GM21423 (cell line): ENCODE data around the gene NMNAT2.

Experiments
- ATAC-seq: cut with Tn5 transposase; IDR thresholded peaks from one replicate; pipeline ENCODE4 v1.9.1; 2021; ENCODE audit warnings: mild to moderate bottlenecking, moderate library complexity; ENCODE audit not compliant: unreplicated experiment

Gene NMNAT2

DNA sequence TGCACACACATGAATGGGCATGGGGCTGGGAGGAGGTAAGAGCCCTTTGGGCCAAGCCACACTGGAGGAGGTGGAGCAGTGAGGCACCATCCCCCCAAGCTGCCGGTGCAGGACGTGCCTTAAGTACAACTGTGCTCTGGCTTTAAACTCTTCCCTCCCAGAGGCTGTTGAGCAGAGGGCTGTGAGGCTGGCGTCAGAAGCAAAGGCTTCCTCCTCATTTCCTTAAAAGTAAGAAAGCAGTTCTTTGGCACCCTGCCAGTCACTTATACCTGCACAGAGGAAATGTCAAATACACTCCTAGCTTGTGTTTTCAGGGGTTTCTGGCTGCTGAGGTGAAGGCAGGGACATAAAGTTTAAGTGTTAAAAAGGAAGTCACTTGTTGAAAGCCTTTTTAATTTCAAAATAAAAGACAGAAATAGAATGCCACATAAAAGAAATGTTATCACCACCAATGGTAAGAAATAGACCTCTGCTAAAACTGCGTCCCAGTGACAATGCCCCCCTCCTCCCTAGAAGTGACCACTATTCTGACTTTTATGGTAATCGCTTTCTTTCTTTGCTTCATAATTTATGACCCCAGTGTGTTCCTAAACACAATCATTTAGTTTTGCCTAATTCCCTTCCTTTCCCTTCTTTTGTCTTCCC is 199.1 kb downstream of the NMNAT2 start:
- ATAC-seq = no peak

DNA sequence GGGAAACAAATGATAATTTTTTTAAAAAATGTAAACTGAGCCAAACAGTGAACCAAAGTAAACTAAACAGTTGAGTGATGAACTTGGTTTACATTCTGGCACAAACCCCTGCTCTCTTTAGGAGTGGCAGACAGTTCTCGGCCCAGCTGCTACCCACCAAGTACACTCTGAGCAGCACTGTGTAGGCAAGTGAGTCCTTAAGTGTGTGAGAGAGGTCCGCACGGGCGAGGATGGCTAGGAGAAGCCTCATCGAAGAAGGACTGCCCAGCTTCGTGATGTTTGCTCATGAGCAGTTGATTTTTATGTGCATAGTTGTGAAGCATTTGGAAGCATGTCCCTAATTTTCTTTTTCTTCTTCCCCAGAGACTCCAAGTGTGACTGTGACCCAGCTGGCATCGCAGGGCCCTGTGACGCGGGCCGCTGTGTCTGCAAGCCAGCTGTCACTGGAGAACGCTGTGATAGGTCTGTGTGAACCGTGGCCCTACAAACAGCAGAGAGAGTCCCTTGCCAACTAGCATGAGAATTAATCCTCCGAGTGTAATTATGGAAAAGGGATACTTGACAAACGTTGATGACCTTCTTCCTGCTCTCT is 200.1 kb downstream of the NMNAT2 start:
- ATAC-seq = no peak

DNA sequence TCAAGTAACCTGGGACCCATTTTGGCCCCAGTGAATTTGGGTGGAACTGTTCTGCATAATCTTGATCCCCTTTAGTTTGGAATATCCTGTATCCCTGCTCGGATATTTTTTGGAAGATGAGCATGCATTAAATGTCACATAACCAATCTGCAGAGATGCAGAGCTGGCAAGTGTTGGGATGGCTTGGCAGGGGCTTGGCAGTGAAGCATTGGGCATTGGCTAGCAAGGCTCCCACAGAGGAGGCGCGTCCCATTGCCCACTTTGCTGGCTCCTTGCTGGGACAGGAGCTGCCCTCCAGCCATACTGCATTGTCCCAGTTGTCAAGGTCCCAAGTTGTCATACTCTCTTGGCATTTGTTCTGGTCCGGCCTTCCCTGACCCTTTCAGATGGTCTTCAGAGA is 202.2 kb downstream of the NMNAT2 start:
- ATAC-seq = no peak

DNA sequence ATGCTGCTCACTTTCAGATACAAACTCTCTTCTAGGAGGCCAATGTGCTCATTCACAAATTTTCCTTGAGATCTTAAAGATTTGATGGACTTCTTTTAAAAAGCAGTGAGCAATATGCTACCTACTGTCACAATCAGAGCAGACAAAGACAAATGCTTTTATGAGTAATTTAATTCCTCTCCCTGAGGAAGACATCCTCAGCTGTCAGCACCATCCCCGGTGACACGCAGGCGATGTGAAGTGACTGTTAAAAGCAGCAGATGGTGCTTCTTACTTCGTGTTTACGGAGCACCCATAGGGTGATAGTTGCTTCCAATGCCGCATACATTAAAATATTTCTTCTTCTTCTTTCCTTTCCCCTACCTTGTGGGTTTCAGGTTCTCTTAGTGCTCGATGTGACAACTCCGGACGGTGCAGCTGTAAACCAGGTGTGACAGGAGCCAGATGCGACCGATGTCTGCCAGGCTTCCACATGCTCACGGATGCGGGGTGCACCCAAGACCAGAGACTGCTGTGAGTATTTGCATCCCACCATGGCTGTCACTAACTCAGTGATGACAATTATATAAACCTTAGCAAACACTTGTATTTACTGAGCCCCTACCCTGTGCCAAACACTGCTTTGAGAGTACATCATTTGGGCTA is 203.0 kb downstream of the NMNAT2 start:
- no peak for ATAC-seq

DNA sequence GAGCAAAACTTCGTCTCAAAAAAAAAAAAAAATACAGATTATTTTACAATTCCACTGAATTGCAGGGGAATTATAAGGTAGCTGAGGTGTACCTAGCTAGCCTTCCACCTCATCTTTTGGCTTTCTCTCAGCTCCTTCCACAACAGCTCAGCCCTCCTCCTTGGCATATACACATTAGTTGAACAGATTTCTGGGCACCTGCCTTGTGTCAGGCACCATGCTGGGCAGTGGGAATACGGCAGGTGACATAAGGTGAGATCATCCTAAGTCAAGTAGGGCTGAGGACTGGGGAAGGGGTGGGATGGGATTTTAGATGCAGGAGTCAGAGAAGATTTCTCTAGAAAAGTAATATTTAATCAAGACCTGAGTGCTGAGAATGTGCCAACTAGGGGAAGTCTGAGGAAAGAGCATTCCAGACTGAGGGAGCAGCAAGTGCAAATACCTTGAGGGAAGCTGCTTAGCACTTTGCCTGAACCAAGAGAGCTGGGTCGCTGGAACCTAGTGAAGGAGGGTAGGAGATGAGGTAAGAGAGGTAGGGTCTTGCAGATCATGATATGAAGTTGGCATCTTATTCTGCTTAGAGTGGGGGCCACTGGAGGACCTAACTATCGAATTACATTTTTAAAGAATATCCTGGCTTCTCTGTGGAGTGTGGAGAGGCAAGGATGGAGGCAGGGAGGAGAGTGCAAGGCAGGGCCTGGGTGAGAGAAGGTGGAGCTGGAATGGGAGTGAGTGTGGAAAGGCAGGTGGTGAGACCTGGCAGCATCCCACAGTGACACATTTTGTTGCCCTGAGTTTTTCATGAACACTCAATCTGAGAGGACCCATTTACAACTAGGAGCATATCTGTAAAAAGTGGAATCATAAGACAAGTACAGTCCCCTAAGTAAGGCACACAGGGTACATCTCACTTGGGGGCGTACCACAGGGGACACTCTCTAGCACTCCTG is 203.9 kb downstream of the NMNAT2 start:
- no peak for ATAC-seq

DNA sequence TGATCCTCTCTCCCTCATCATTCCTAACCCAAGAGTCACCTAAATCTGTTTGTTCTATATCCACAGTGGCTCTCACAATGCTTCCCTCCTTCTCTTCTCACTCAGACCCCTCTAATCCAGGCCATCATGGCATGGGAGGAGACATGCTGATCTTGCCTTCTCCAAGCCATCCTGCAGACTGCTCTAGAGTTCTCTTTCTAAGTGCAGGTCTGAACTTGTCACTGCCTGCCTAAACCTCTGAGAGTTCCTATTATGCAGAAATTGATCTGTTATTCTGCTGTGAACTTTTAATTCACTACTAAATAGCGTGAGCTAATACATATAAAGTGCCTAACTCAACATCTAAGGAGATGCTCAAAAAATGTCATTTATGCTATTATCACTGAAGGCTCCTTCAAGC is 205.3 kb downstream of the NMNAT2 start:
- ATAC-seq = no peak

DNA sequence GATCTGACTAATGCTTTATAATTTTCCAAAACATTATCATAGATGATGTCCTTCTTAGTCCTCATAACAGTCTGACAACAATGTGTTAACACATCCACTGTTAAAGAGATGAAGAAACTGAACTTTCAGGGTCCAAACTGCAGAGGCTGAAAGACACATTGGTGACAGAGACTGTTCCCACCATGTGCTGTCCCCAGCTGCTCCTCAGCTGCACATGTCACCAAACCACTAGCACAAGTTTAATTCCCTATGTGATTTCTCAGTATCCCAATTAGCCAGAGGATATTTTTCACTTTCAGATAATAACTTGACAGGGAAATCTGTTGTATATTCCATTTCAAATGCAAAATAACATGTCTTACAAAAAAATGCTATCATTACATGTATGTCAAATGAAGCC is 207.5 kb downstream of the NMNAT2 start:
- ATAC-seq = no peak

DNA sequence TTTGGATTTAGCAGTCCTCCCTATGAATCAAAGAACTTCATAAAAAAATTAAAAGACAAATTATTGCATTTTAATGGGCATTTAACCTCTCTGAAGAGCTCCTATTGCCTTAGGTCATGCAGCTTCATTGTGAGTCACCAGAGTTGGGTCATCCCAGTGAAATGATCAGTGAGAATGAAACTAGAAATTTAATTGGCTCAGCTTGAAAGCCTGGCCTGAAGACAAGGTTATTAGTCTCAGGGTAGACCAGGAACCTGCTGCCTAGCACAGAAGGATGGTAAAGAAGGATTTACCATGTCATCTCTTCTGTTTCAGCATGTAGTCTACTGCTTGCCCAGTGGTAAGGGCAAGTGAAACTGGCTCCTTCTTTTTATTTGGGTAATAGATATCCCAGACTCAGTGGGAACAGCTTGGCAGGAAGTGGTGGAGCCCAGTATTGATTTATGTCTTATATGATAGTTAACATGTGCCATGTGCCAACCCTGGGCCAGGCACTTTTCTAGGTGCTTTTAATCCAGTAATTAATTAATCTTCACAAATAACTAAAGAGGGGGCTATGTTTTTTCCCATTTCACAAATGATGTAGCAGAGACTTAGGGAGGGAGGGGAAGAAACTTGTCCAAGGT is 208.5 kb downstream of the NMNAT2 start:
- no peak for ATAC-seq

DNA sequence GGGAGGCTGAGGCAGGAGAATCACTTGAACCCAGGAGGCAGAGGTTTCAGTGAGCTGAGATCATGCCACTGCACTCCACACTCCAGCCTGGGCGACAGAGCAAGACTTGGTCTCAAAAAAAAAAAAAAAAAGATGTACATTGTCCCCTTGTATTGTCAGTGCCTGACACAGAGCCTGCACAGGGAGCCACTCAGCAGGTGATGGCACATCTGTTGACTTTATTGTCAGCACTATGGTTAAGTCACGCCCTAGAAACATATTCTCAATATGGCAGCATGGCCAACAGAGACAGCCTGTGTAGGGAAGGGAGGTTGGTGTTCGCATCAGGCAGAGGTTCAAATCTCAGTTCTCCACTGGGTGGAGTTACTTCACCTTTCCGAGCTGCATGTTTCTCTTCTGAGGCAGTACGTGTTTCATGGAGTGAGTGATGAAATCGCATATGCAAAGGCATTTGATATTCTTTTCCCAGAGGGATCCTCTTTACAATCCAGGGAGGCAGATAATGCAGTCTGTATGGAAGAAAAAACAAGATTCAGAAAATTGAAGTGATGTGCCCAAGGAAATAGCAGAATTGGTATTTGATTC is 211.6 kb downstream of the NMNAT2 start:
- ATAC-seq = no peak

DNA sequence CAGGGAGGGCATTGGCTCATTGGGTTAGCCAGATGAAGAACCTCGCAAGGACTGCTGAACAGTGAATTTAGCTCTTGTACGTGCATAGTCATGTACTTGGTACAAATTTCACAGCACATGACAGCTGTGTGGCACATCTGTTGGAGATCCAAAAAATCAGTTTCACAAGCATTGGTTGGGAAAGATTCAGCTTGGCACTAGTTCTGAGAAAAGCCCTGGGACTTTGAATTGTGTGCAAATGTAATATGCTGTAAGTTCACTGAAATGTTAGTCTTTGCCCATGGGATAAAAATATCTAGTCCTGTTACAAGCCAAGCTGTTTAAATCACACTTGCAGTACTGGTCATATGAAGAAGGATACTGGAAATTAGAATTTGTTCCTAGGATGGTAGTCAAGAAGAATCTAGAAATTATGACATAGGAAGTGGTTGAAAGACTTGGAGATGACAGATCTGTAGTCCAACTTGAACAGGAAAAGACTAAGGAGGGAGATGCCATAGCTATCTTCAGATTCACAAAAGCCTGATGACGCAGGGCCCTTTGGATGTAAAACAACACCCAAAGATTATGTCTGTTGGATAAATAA is 212.9 kb downstream of the NMNAT2 start:
- no peak for ATAC-seq

DNA sequence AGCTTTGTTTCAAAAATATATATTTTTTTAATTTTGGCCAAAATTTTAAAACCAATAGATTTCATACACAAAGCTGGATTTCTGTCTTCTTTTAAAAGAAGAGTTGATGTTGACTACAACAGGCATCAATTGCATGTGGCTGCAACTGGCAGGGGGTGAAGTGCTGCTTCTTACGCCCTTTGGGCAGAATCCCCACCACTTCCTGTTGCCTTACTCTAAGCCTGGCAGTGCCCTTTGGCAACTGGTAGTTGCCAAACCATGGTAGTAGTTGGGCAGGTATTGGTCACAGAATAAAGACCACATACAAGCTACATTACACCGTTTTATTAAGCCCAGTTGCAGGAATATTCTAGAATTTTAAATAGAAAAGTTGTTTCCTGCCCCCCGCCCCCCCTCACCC is 215.1 kb downstream of the NMNAT2 start:
- no peak for ATAC-seq

DNA sequence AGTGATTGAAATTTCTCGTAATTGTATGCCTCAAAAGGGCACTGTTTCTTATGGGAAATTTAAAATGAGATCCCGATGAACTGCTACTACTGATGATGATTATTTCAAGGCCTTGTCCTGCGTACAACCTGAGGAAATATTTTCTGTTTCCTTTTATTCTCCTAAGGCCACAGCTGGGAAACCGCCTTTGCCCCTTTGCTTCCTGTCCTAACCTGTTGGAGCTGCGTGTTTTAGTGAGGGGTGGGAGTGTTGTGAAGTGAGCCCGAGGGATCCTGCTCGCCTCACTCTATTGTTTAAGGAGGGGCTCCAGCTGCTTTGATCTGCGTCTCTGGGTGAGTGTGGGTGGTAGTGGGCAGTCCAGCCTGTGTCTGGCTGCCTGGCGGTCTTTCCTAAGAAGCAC is 217.7 kb downstream of the NMNAT2 start:
- no peak for ATAC-seq

DNA sequence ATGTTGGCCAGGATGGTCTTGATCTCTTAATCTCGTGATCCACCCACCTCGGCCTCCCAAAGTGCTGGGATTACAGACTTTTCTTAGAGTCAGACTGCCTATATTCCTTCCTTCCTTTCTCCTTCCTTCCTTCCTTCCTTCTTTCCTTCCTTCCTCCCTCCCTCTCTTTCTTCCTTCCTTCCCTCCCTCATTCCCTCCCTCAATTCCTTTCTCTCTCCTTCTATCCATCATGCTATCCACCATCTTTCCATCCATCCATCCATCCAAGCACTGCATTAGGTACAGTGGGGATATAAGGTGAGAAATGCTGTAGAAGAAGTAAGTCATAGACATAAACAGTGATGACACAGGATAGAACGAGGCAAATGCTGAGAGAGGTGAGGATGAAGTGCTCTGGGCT is 218.9 kb downstream of the NMNAT2 start:
- ATAC-seq = no peak

DNA sequence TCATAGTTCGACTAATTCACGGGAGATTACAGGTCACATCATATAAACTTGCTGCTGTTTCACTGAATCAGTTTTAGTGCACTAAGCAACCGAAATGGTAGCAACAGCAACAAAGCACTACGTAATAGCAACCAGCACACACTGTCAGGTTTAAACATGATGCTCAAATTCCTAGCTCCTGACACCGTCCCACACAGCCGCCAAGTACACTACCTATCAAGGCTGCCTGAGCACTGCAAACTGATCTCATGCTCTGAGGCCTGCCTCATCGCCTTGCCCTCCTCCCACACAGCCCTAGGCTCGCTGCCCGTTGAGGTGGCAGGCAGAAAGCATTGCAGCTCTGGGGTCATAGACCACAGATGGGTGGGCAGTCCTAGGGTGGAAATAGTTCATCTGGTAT is 219.7 kb downstream of the NMNAT2 start:
- no peak for ATAC-seq
